ENCODE results near the gene MECP2. TPM values are rescaled to one million over a fixed set of nuclear protein-coding genes. Genes with fewer than 3 reads are reported as not detected.
"Not testable (repeated sequence)": the region's sequence is repeated elsewhere in the genome, so short reads cannot be mapped to it uniquely, and the experiment has no call there.

The MECP2 gene
- 10 to 100 TPM; 81.1 to 84.5 TPM for total RNA-seq

DNA sequence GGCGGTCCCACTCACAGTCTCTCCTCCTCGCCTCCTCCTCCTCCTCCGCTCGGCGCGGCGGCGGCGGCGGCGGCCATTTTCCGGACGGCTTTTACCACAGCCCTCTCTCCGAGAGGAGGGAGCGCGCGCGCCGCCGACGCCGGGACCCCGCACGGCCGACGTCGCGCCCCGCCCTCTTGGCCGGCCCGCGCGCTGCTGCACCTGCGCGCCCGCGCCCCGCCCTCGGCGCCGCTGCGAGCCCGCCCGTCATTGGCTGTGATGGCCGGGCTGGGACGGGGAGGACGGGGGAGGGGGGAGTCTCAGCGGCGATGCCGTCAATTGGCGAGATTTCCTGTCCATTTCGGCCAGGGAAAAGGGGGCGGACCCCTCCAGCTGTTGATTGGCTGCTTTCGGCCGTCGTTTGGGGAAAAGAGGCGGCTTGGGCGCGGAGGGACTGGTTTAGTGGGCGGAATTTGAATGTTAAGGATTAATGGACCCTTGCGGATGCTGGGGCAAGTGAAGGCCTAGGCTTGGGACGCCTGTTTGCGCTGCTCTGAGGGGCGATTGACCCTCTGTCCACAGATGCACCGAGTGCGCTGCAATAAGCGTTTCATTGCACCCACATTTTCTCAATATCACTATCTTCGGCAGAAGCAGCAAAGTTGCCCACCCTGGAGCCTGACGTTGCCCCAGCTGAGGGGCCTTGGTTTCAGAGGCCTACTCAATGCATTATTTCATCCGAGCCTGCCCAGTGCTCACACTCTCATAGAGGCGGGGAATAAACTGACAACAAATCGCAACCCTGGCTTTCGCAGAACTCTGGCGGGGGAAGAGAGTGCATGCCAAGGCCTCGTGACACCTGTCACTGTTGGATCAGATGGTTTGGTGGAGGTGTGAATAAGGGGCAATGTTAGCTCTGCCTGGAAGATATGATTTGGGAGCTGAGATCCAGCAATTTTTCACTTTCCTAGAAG lies at the start of gene MECP2:
MECP2 (minus strand) TSS at position 129 of the 953 bp plus-strand sequence.
- Mint-ChIP-seq H3K9me3 (ENCODE audit: low read depth) (no peaks in the 10 kb centered on the region), H3K4me3 (peak within 1 kb of the TSS; percentile 96), H3K4me1 (peaks cover 46% of the 10 kb centered on the region), H3K27me3 (peaks cover 3% of the 10 kb centered on the region), H3K36me3 (peaks cover 8% of the 10 kb centered on the region), H3K27ac (peak within 1 kb of the TSS; percentile 96)
- DNase-seq, result peak; percentile 95
- CTCF ChIA-PET, result interaction anchor here (1.0 kb wide), 1 partner anchor 17 kb away, joined by 3 read pairs; no protein-coding TSS in a partner anchor
- peak; percentile 90 for ATAC-seq

GRCh38 chrX:154144010-154144409 lies 46.5 kb upstream of the MECP2 start, which contains the start of gene OPN1LW:
Gene OPN1LW (plus strand): TSS chrX:154144243. CDS start chrX:154144284, 41 bp downstream.
- H3K36me3 Mint-ChIP-seq; ATAC-seq; H3K4me3 Mint-ChIP-seq; H3K9me3 Mint-ChIP-seq (ENCODE audit: low read depth); H3K27ac Mint-ChIP-seq; H3K4me1 Mint-ChIP-seq; DNase-seq; CTCF ChIA-PET; H3K27me3 Mint-ChIP-seq: not testable (repeated sequence)

GRCh38 chrX:154142950-154143745 lies 45.6 kb upstream of the MECP2 start:
- DNase-seq, result no peak
- no peak for ATAC-seq
- no peaks in the 10 kb centered on the region for H3K9me3 Mint-ChIP-seq (ENCODE audit: low read depth)
- H3K36me3 Mint-ChIP-seq, result no peaks in the 10 kb centered on the region
- CTCF ChIA-PET, result interaction anchor here (1.3 kb wide), 1 partner anchor 19 kb away, joined by 3 read pairs; no protein-coding TSS in a partner anchor
- peaks cover 6% of the 10 kb centered on the region for H3K4me1 Mint-ChIP-seq
- H3K27ac Mint-ChIP-seq, result no peak overlapping the region
- H3K27me3 Mint-ChIP-seq, result no peaks in the 10 kb centered on the region
- no peak overlapping the region for H3K4me3 Mint-ChIP-seq

DNA sequence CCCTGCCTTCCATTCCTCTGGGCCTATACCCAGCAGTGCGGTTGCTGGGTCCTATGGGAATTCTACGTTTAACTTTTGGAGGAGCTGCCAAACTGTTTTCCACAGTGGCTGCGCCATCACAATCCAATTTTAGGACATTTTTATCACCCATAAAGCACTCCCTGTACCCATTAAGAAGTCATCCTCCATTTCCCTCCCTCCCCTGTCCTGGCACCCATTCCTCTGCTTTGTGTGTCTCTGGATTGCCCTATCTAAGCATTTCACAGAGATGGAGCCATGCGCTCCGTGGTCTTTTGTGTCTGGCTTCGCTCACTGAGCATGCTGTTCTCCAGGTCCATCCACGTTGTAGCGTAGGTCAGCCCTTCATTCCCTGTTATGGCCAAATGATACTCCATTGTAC lies 44.9 kb upstream of the MECP2 start:
- H3K9me3 Mint-ChIP-seq (ENCODE audit: low read depth), result no peaks in the 10 kb centered on the region
- no peak overlapping the region for H3K4me3 Mint-ChIP-seq
- ATAC-seq (no peak), DNase-seq (no peak)
- H3K27me3 Mint-ChIP-seq, result no peaks in the 10 kb centered on the region
- H3K4me1 Mint-ChIP-seq, result peaks cover 6% of the 10 kb centered on the region
- no peak overlapping the region for H3K27ac Mint-ChIP-seq
- CTCF ChIA-PET, result interaction anchor here (0.8 to 1.3 kb wide), 2 partner anchors 19 to 122 kb away, joined by 3 read pairs; partner anchors contain the start of gene IRAK1
- no peaks in the 10 kb centered on the region for H3K36me3 Mint-ChIP-seq

DNA sequence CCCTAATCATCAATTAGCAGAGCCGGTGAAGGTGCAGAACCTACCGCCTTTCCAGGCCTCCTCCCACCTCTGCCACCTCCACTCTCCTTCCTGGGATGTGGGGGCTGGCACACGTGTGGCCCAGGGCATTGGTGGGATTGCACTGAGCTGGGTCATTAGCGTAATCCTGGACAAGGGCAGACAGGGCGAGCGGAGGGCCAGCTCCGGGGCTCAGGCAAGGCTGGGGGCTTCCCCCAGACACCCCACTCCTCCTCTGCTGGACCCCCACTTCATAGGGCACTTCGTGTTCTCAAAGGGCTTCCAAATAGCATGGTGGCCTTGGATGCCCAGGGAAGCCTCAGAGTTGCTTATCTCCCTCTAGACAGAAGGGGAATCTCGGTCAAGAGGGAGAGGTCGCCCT lies 43.2 kb upstream of the MECP2 start:
- H3K27me3 Mint-ChIP-seq, result no peaks in the 10 kb centered on the region

GRCh38 chrX:154140206-154140605 lies 42.7 kb upstream of the MECP2 start:
- H3K4me3 Mint-ChIP-seq, result no peak overlapping the region
- no peaks in the 10 kb centered on the region for H3K36me3 Mint-ChIP-seq
- H3K27me3 Mint-ChIP-seq, result no peaks in the 10 kb centered on the region

More for the DNA sequence above, 43.2 kb upstream of the MECP2 start:
- no peak overlapping the region for H3K27ac Mint-ChIP-seq
- peaks cover 18% of the 10 kb centered on the region for H3K4me1 Mint-ChIP-seq
- CTCF ChIA-PET, result no interaction called here
- no peak for ATAC-seq
- no peaks in the 10 kb centered on the region for H3K9me3 Mint-ChIP-seq (ENCODE audit: low read depth)
- no peak overlapping the region for H3K4me3 Mint-ChIP-seq
- no peak for DNase-seq
- no peaks in the 10 kb centered on the region for H3K36me3 Mint-ChIP-seq

GRCh38 chrX:154138857-154139256 lies 41.3 kb upstream of the MECP2 start:
- H3K4me1 Mint-ChIP-seq, result peaks cover 24% of the 10 kb centered on the region
- H3K4me3 Mint-ChIP-seq, result no peak overlapping the region
- no peak for ATAC-seq
- no peak overlapping the region for H3K27ac Mint-ChIP-seq
- CTCF ChIA-PET, result no interaction called here
- DNase-seq, result no peak
- H3K9me3 Mint-ChIP-seq (ENCODE audit: low read depth), result no peaks in the 10 kb centered on the region
- H3K36me3 Mint-ChIP-seq, result no peaks in the 10 kb centered on the region
- no peaks in the 10 kb centered on the region for H3K27me3 Mint-ChIP-seq

More at GRCh38 chrX:154140206-154140605, 42.7 kb upstream of the MECP2 start:
- no peaks in the 10 kb centered on the region for H3K9me3 Mint-ChIP-seq (ENCODE audit: low read depth)
- peaks cover 24% of the 10 kb centered on the region for H3K4me1 Mint-ChIP-seq
- DNase-seq (no peak), ATAC-seq (no peak)
- no peak overlapping the region for H3K27ac Mint-ChIP-seq
- CTCF ChIA-PET, result interaction anchor here (0.8 kb wide), 1 partner anchor 15 kb away, joined by 3 read pairs; no protein-coding TSS in a partner anchor

- peak; percentile 79 for DNase-seq
- CTCF ChIA-PET, result interaction anchor here (1.3 kb wide), 1 partner anchor 13 kb away, joined by 7 read pairs; no protein-coding TSS in a partner anchor
- H3K4me3 Mint-ChIP-seq, result peak overlapping the region; percentile 38
- no peaks in the 10 kb centered on the region for H3K9me3 Mint-ChIP-seq (ENCODE audit: low read depth)
- H3K27me3 Mint-ChIP-seq, result no peaks in the 10 kb centered on the region
- H3K4me1 Mint-ChIP-seq, result peaks cover 24% of the 10 kb centered on the region
- H3K36me3 Mint-ChIP-seq, result no peaks in the 10 kb centered on the region
- ATAC-seq, result peak; percentile 90
- H3K27ac Mint-ChIP-seq, result peak overlapping the region; percentile 91
These were observed 39.2 kb upstream of the MECP2 start for GRCh38 chrX:154136627-154137161.

- DNase-seq (no peak), ATAC-seq (peak; percentile 38)
- no peaks in the 10 kb centered on the region for H3K27me3 Mint-ChIP-seq
- CTCF ChIA-PET, result interaction anchor here (1.0 to 1.7 kb wide), 5 partner anchors 17 to 181 kb away, joined by 3 to 6 read pairs (median 3); no protein-coding TSS in a partner anchor
- peak overlapping the region; percentile 43 for H3K4me3 Mint-ChIP-seq
- peaks cover 24% of the 10 kb centered on the region for H3K4me1 Mint-ChIP-seq
- peak overlapping the region; percentile 76 for H3K27ac Mint-ChIP-seq
- no peaks in the 10 kb centered on the region for H3K9me3 Mint-ChIP-seq (ENCODE audit: low read depth)
- H3K36me3 Mint-ChIP-seq, result no peaks in the 10 kb centered on the region
These were observed 38.1 kb upstream of the MECP2 start for GRCh38 chrX:154135458-154136229.

DNA sequence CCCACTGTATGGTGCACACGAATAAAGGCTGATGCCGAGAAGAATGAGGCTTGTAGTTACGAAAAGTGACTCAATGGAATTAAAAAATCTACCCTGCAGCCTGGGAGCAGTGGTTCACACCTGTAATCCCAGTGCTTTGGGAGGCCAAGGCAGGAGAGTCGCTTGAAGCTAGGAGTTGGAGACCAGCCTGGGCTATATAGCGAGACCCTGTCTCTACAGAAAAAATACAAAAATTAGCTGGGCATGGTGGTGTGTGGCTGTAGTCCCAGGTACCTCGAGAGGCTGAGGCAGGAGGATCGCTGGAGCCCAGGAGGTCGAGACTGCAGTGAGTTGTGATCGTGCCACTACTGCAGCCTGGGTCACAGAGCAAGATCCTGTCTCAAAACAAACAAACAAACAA lies 34.8 kb upstream of the MECP2 start:
- H3K36me3 Mint-ChIP-seq, result no peaks in the 10 kb centered on the region
- no peak overlapping the region for H3K27ac Mint-ChIP-seq
- ATAC-seq, result no peak
- no peak overlapping the region for H3K4me3 Mint-ChIP-seq
- no peak for DNase-seq
- CTCF ChIA-PET, result no interaction called here
- H3K9me3 Mint-ChIP-seq (ENCODE audit: low read depth), result no peaks in the 10 kb centered on the region
- H3K27me3 Mint-ChIP-seq, result no peaks in the 10 kb centered on the region
- peaks cover 18% of the 10 kb centered on the region for H3K4me1 Mint-ChIP-seq

GRCh38 chrX:154131955-154132354 lies 34.4 kb upstream of the MECP2 start:
- CTCF ChIA-PET, result no interaction called here
- ATAC-seq, result no peak
- Mint-ChIP-seq H3K4me1 (peaks cover 15% of the 10 kb centered on the region), H3K27me3 (no peaks in the 10 kb centered on the region), H3K36me3 (no peaks in the 10 kb centered on the region), H3K9me3 (ENCODE audit: low read depth) (no peaks in the 10 kb centered on the region), H3K27ac (no peak overlapping the region), H3K4me3 (no peak overlapping the region)
- DNase-seq, result no peak

DNA sequence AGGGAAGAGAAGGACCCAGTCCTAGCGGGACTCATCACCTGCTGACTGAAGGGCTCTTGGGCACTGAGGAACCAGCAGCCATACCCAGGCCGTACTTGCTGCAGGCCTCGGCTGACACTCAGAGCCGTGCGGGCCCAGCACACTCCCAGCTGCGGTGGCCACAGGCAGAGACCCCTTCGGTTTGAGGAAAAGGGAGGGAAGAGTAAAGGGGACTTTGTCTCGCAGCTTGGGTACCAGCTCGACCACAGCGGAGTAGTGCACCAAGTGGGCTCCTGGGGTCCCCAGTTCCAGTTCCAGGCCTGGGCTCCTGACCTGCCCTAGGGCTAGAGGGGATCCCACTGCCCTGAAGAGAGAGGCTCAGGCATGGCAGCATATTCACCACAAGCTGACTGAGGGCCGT lies 28.6 kb upstream of the MECP2 start:
- Mint-ChIP-seq H3K4me1 (peaks cover 21% of the 10 kb centered on the region), H3K4me3 (no peak overlapping the region), H3K9me3 (ENCODE audit: low read depth) (no peaks in the 10 kb centered on the region), H3K27ac (no peak overlapping the region), H3K27me3 (no peaks in the 10 kb centered on the region), H3K36me3 (no peaks in the 10 kb centered on the region)
- CTCF ChIA-PET, result interaction anchor here (0.7 to 1.1 kb wide), 2 partner anchors 14 kb away, joined by 3 read pairs; no protein-coding TSS in a partner anchor
- no peak for DNase-seq
- no peak for ATAC-seq
